SU-DHL-6 (cell line): ENCODE results near the gene RNF214.

ENCODE experiments used
- H2AFZ ChIP-seq: fragments of 200-600 bp; sonication (generic); 2 replicates; pipeline ENCODE4 v1.6.1; 2014; ENCODE audit warnings: low read depth, mild to moderate bottlenecking, moderate library complexity, mixed read lengths, antibody characterized with exemption, low read length; ENCODE audit not compliant: severe bottlenecking
- H3F3A ChIP-seq: fragments of 200-600 bp; shearing (Covaris generic); 2 replicates; pipeline ENCODE4 v1.6.0; 2016; ENCODE audit warnings: antibody characterized with exemption, mild to moderate bottlenecking; ENCODE audit not compliant: insufficient read depth
- H3K27ac ChIP-seq: fragments of 200-600 bp; sonication (generic); 2 replicates; pipeline ENCODE4 v1.5.1; 2016; ENCODE audit warnings: low read depth, mild to moderate bottlenecking, low read length, moderate library complexity, mixed read lengths
- H3K27me3 ChIP-seq: fragments of 200-600 bp; sonication (generic), shearing (Covaris generic); 2 replicates; pipeline ENCODE4 v1.6.0; 2014; ENCODE audit warnings: mild to moderate bottlenecking, low read length
- H3K36me3 ChIP-seq: fragments of 200-600 bp; sonication (generic); 2 replicates; pipeline ENCODE4 v1.6.1; 2014; ENCODE audit warnings: mild to moderate bottlenecking, low read length, mixed read lengths
- H3K4me2 ChIP-seq: fragments of 300-600, 200-600 bp; shearing (Covaris generic), sonication (generic); 2 replicates; pipeline ENCODE4 v1.6.0; 2014; ENCODE audit warnings: low read length, low read depth, mild to moderate bottlenecking; ENCODE audit not compliant: poor library complexity, severe bottlenecking
- H3K4me3 ChIP-seq: fragments of 200-600 bp; sonication (generic); 2 replicates; pipeline ENCODE4 v1.5.1; 2014; ENCODE audit warnings: antibody characterized with exemption, low read length, mild to moderate bottlenecking, mixed read lengths; ENCODE audit not compliant: insufficient read depth, poor library complexity, severe bottlenecking
- H3K79me2 ChIP-seq: fragments of 200-600 bp; sonication (generic); 2 replicates; pipeline ENCODE4 v1.6.1; 2014; ENCODE audit warnings: mild to moderate bottlenecking, low read length, moderate library complexity; ENCODE audit not compliant: insufficient read depth
- H3K9ac ChIP-seq: fragments of 200-600 bp; sonication (generic); 2 replicates; pipeline ENCODE4 v1.7.0; 2014; ENCODE audit warnings: mild to moderate bottlenecking, low read length
- H3K9me2 ChIP-seq: fragments of 200-600 bp; sonication (generic); replicated peaks from 2 replicates; pipeline ENCODE4 v1.6.1; 2014; ENCODE audit warnings: low read length; ENCODE audit not compliant: insufficient read depth
- H3K9me3 ChIP-seq: fragments of 200-600 bp; sonication (generic); 2 replicates; pipeline ENCODE4 v1.6.1; 2014; ENCODE audit warnings: low read length, mixed read lengths; ENCODE audit not compliant: insufficient read depth
- H4K20me1 ChIP-seq: fragments of 200-600 bp; sonication (generic); 2 replicates; pipeline ENCODE4 v1.6.1; 2014; ENCODE audit warnings: low read depth, mild to moderate bottlenecking, antibody characterized with exemption, low read length, moderate library complexity, mixed read lengths
- CTCF ChIP-seq: fragments of 200-600 bp; sonication (generic); IDR thresholded peaks from one replicate; pipeline ENCODE4 v1.5.1; 2017; ENCODE audit warnings: antibody characterized with exemption, mild to moderate bottlenecking, low read length, moderate library complexity; ENCODE audit not compliant: insufficient read depth, poor library complexity, severe bottlenecking
- EZH2phosphoT487 ChIP-seq: fragments of 200-600 bp; sonication (generic), shearing (Covaris generic); conservative IDR thresholded peaks from 2 replicates; pipeline ENCODE4 v1.6.1; 2018; ENCODE audit warnings: mild to moderate bottlenecking, antibody characterized with exemption, low read length, moderate library complexity, mixed read lengths

Gene RNF214

DNA sequence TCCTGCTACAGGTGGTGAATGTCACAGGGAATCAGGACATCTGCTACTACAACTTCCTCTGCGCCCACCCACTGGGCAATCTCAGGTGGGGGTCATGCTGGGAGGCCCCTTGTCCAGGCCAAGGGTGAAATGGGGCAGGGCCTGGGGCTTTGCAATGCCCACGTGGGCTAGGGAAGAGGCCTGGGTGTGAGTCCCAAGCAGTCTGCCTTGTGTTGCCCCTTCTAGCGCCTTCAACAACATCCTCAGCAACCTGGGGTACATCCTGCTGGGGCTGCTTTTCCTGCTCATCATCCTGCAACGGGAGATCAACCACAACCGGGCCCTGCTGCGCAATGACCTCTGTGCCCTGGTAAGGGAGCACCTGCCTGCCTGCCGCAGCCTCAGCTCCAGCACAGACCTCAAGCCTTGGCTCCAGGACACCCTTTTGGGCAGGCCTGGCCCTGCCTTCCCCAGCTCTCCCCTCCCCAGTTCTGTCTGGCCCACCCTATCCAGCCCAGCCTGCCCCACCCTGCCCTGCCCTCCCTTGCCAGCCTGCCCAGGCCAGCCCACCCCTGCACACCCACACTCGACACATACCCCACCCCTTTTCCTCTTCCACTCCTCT is 42.4 kb upstream of the RNF214 start:
- Histone ChIP-seq H3K4me3 (no peak overlapping the region), H3K4me2 (no peak overlapping the region), H3K27me3 (no peaks in the 10 kb centered on the region), H3K27ac (peak overlapping the region; percentile 7), H3K9me2 (no peaks in the 10 kb centered on the region), H3K9ac (0 out of 2 replicates have a peak overlapping the region, but pooled peaks have one; percentile 6), H3K36me3 (no peaks in the 10 kb centered on the region), H2AFZ (peak overlapping the region; percentile 6), H3K79me2 (no peaks in the 10 kb centered on the region), H3F3A (no peaks in the 10 kb centered on the region), H3K9me3 (no peaks in the 10 kb centered on the region), H4K20me1 (no peaks in the 10 kb centered on the region)
- no peak for TF ChIP-seq EZH2phosphoT487
- no peak for TF ChIP-seq CTCF

GRCh38 chr11:117191680-117192400 is 40.6 kb upstream of the RNF214 start:
- Histone ChIP-seq H3F3A (no peaks in the 10 kb centered on the region), H3K27me3 (no peaks in the 10 kb centered on the region), H3K36me3 (no peaks in the 10 kb centered on the region), H3K9me3 (no peaks in the 10 kb centered on the region), H2AFZ (no peak overlapping the region), H3K9ac (no peak overlapping the region), H4K20me1 (no peaks in the 10 kb centered on the region), H3K4me2 (no peak overlapping the region), H3K27ac (no peak overlapping the region), H3K9me2 (no peaks in the 10 kb centered on the region), H3K79me2 (no peaks in the 10 kb centered on the region), H3K4me3 (no peak overlapping the region)
- TF ChIP-seq EZH2phosphoT487 (no peak), CTCF (no peak)

DNA sequence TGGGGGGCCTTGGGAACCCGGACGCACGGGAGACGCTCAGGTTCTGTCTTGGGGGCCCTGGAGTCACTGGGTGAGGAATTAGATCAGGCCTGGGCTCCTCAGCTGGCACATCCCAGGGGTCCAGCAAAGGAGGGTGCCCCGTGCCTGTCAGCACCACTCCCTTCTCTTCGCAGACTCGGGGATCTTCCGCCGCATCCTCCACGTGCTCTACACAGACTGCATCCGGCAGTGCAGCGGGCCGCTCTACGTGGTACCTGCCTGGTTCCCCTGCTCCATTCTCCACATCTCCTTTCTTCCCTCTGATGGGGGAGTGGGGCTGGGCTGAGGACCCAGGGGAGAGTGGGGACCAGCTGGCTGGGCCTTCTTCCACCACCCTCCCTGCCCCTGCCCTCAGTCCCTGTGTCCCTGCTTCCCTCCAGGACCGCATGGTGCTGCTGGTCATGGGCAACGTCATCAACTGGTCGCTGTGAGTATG is 40.0 kb upstream of the RNF214 start:
- no peak overlapping the region for H3K27ac ChIP-seq
- no peak overlapping the region for H3K9ac ChIP-seq
- no peaks in the 10 kb centered on the region for H3K9me2 ChIP-seq
- H2AFZ ChIP-seq = no peak overlapping the region
- no peaks in the 10 kb centered on the region for H3K79me2 ChIP-seq
- H3K4me3 ChIP-seq = no peak overlapping the region
- no peaks in the 10 kb centered on the region for H4K20me1 ChIP-seq
- H3K4me2 ChIP-seq = no peak overlapping the region
- H3F3A ChIP-seq = no peaks in the 10 kb centered on the region
- no peaks in the 10 kb centered on the region for H3K9me3 ChIP-seq
- no peaks in the 10 kb centered on the region for H3K36me3 ChIP-seq
- TF ChIP-seq EZH2phosphoT487 = no peak
- no peak for TF ChIP-seq CTCF
- H3K27me3 ChIP-seq = no peaks in the 10 kb centered on the region
